HepG2 (cell line): ENCODE results near the gene SETD1B. TPM values are rescaled to one million over a fixed set of nuclear protein-coding genes. Genes with fewer than 3 reads are reported as not detected.

ENCODE experiments used
- ASH2L ChIP-seq: fragments of 300-600, 200-600 bp; sonication (generic); IDR thresholded peaks from 2 replicates; pipeline ENCODE4 v1.7.0; 2017; ENCODE audit warnings: low read depth, mild to moderate bottlenecking, moderate library complexity, mixed read lengths, low read length; ENCODE audit not compliant: insufficient read length
- CREB1 ChIP-seq, 2 experiments: fragments of 450-650 bp in 1 of 2; IDR thresholded peaks; 2 replicates each; pipeline ENCODE4 v1.6.1; 2016 to 2017; ENCODE audit warnings: control low read depth in 1 of 2, mild to moderate bottlenecking in 1 of 2, missing compliant biosample characterization in 1 of 2, missing genetic modification characterization in 1 of 2
- DMAP1 ChIP-seq: IDR thresholded peaks from 2 replicates; pipeline ENCODE4 v1.6.1; 2016
- GATA4 ChIP-seq: sonication (generic); IDR thresholded peaks from 2 replicates; pipeline ENCODE4 v1.6.1; 2016; ENCODE audit warnings: antibody characterized with exemption, low read depth, borderline replicate concordance
- IKZF1 ChIP-seq: fragments of 450-650 bp; IDR thresholded peaks from 2 replicates; pipeline ENCODE4 v1.7.1; 2016
- JUN ChIP-seq: sonication (generic); formaldehyde crosslinking; IDR thresholded peaks from 2 replicates; pipeline ENCODE4 v1.4.0; 2020; ENCODE audit warnings: mild to moderate bottlenecking, missing genetic modification reagents
- LCORL ChIP-seq, 2 experiments: fragments of 450-650 bp in 1 of 2; sonication (generic) in 1 of 2; formaldehyde crosslinking in 1 of 2; IDR thresholded peaks; 2 replicates each; pipeline versions ENCODE4 v1.5.0 to v1.6.1; 2017 to 2020; ENCODE audit warnings: antibody characterized with exemption in 1 of 2, missing genetic modification reagents in 1 of 2
- MAF1 ChIP-seq: sonication (generic); formaldehyde crosslinking; IDR thresholded peaks from 2 replicates; pipeline ENCODE4 v1.5.0; 2020; ENCODE audit warnings: missing genetic modification reagents, borderline replicate concordance
- MTA3 ChIP-seq: sonication (generic); formaldehyde crosslinking; IDR thresholded peaks from 2 replicates; pipeline ENCODE4 v1.4.0; 2020; ENCODE audit warnings: missing genetic modification reagents
- NCOA5 ChIP-seq: sonication (generic); formaldehyde crosslinking; IDR thresholded peaks from 2 replicates; pipeline ENCODE4 v1.4.0; 2020; ENCODE audit warnings: missing genetic modification reagents
- NPAS2 ChIP-seq: sonication (generic); formaldehyde crosslinking; IDR thresholded peaks from 2 replicates; pipeline ENCODE4 v1.8.0; 2022; ENCODE audit warnings: mild to moderate bottlenecking, missing genetic modification reagents, borderline replicate concordance
- PAF1 ChIP-seq: IDR thresholded peaks from 2 replicates; pipeline ENCODE4 v1.6.1; 2016; ENCODE audit warnings: missing genetic modification reagents, missing compliant biosample characterization
- PHF20 ChIP-seq: sonication (generic); formaldehyde crosslinking; IDR thresholded peaks from 2 replicates; pipeline ENCODE4 v1.5.0; 2020; ENCODE audit warnings: mild to moderate bottlenecking, missing genetic modification reagents
- RFX5 ChIP-seq: IDR thresholded peaks from 2 replicates; pipeline ENCODE4 v1.6.1; 2011; ENCODE audit warnings: low read depth, low read length, improper control_type of control experiment
- SALL1 ChIP-seq: sonication (generic); formaldehyde crosslinking; IDR thresholded peaks from 2 replicates; pipeline ENCODE4 v1.8.0; 2022; ENCODE audit warnings: mild to moderate bottlenecking, missing genetic modification reagents
- SMAD1 ChIP-seq: sonication (generic); formaldehyde crosslinking; IDR thresholded peaks from 2 replicates; pipeline ENCODE4 v1.4.0; 2020; ENCODE audit warnings: missing genetic modification reagents, low read depth, mild to moderate bottlenecking, borderline replicate concordance
- TFAP4 ChIP-seq: sonication (generic); IDR thresholded peaks from 2 replicates; pipeline ENCODE4 v1.6.1; 2016; ENCODE audit warnings: low read depth, borderline replicate concordance
- TRAFD1 ChIP-seq: sonication (generic); formaldehyde crosslinking; IDR thresholded peaks from 2 replicates; pipeline ENCODE4 v1.5.1; 2020; ENCODE audit warnings: missing genetic modification reagents, mild to moderate bottlenecking, borderline replicate concordance
- ZBTB10 ChIP-seq: sonication (generic); formaldehyde crosslinking; IDR thresholded peaks from 2 replicates; pipeline ENCODE4 v1.4.0; 2020; ENCODE audit warnings: missing genetic modification reagents, borderline replicate concordance
- ZKSCAN5 ChIP-seq: sonication (generic); formaldehyde crosslinking; IDR thresholded peaks from 2 replicates; pipeline ENCODE4 v1.5.1; 2020; ENCODE audit warnings: mild to moderate bottlenecking, missing genetic modification reagents
- ZNF3 ChIP-seq: IDR thresholded peaks from 2 replicates; pipeline ENCODE4 v1.7.0; 2017; ENCODE audit warnings: inconsistent platforms
- ZNF317 ChIP-seq: sonication (generic); formaldehyde crosslinking; IDR thresholded peaks from 2 replicates; pipeline ENCODE4 v1.5.0; 2020; ENCODE audit warnings: mild to moderate bottlenecking, missing genetic modification reagents
- ZNF33A ChIP-seq: sonication (generic); formaldehyde crosslinking; IDR thresholded peaks from 2 replicates; pipeline ENCODE4 v1.5.1; 2020; ENCODE audit warnings: missing genetic modification reagents, mild to moderate bottlenecking, moderate library complexity, borderline replicate concordance
- ZNF556 ChIP-seq: sonication (generic); formaldehyde crosslinking; IDR thresholded peaks from 2 replicates; pipeline ENCODE4 v1.4.0; 2020; ENCODE audit warnings: mild to moderate bottlenecking, missing genetic modification reagents, borderline replicate concordance
- ZNF616 ChIP-seq: sonication (generic); formaldehyde crosslinking; IDR thresholded peaks from 2 replicates; pipeline ENCODE4 v1.5.0; 2020; ENCODE audit warnings: low read depth, mild to moderate bottlenecking, missing genetic modification reagents
- ZNF670 ChIP-seq: sonication (generic); formaldehyde crosslinking; IDR thresholded peaks from 2 replicates; pipeline ENCODE4 v1.8.0; 2022; ENCODE audit warnings: mild to moderate bottlenecking, missing genetic modification reagents, borderline replicate concordance
- polyA plus RNA-seq, 8 experiments: library from polyadenylated mRNA; depleted of rRNA in 3 of 8; stranded (reverse) in 7 of 8; unstranded in 1 of 8; fragments of >200 nt; fragmentation: Illumina TruSeq in 4 of 8; extraction: Trizol in 4 of 8; gene quantifications; 2 replicates each; pipeline versions ENCODE4 v1.2.1 to v1.2.3, GENCODE V29; 2011 to 2016; ENCODE audit warnings: low read depth in 4 of 8, missing spikeins in 1 of 8, mixed read lengths in 1 of 8; ENCODE audit not compliant: insufficient read depth in 1 of 8
- total RNA-seq, 5 experiments: library from RNA; depleted of rRNA; stranded (reverse); fragments of >200 nt; fragmentation: Illumina TruSeq; extraction: Trizol; gene quantifications; 2 replicates each; pipeline ENCODE4 v1.2.3, GENCODE V29; 2016; ENCODE audit warnings: low read depth in 1 of 5

Gene SETD1B
- total and polyA plus RNA-seq, 2 of the 13 experiments (the other 11 are each of a cell fraction or from before 2014, with no cell fraction given), result 1.1 to 1.4 TPM

GRCh38 chr12:121791671-121792551 is 11.9 kb upstream of the SETD1B start (continued):
- TF ChIP-seq TRAFD1 (CRISPR knock-in tag), result no peak
- TF ChIP-seq ZNF317 (CRISPR knock-in tag), result no peak
- TF ChIP-seq NCOA5 (CRISPR knock-in tag), result no peak
- no peak for TF ChIP-seq JUN
- no peak for TF ChIP-seq NPAS2 (CRISPR knock-in tag)
- no peak for TF ChIP-seq IKZF1
- no peak for TF ChIP-seq ZKSCAN5
- peak; percentile 46 for TF ChIP-seq DMAP1 (CRISPR knock-in tag)
- peak; percentile 74; the same call in 1 of the 2 replicates for TF ChIP-seq ZBTB10 (CRISPR knock-in tag)
- TF ChIP-seq PHF20 (CRISPR knock-in tag), result no peak
- TF ChIP-seq TFAP4, result peak; percentile 72; the same call in 1 of the 2 replicates
- 0 out of 2 replicates have a peak, but pooled peaks have one; percentile 29 for TF ChIP-seq RFX5
- no peak for TF ChIP-seq MAF1 (CRISPR knock-in tag)
- TF ChIP-seq ZNF3, result no peak
- no peak for TF ChIP-seq PAF1
- TF ChIP-seq ZNF556 (CRISPR knock-in tag), result no peak
- 0 out of 2 replicates have a peak, but pooled peaks have one; percentile 4 for TF ChIP-seq GATA4
- no peak for TF ChIP-seq ZNF33A (CRISPR knock-in tag)
- TF ChIP-seq MTA3 (CRISPR knock-in tag), result no peak
- no peak for TF ChIP-seq ZNF616 (CRISPR knock-in tag)
- TF ChIP-seq CREB1 (IDR thresholded peaks at IDR 0.05), result peak; percentile 80
- TF ChIP-seq CREB1 (CRISPR knock-in tag; IDR thresholded peaks at IDR 0.05), result no peak
- TF ChIP-seq ASH2L, result no peak
- no peak for TF ChIP-seq SMAD1 (CRISPR knock-in tag)
- TF ChIP-seq ZNF670 (CRISPR knock-in tag), result no peak
- TF ChIP-seq LCORL (IDR thresholded peaks at IDR 0.05), result 0 out of 2 replicates have a peak, but pooled peaks have one; percentile 31
- TF ChIP-seq LCORL (CRISPR knock-in tag; IDR thresholded peaks at IDR 0.05), result peak; percentile 93
- peak; percentile 7; the same call in 1 of the 2 replicates for TF ChIP-seq SALL1
